SU-DHL-6 (cell line): ENCODE results near the gene GAGE12F.
"Not testable (repeated sequence)": the region's sequence is repeated elsewhere in the genome, so short reads cannot be mapped to it uniquely, and the experiment has no call there.

Source experiments
- H2AFZ ChIP-seq: fragments of 200-600 bp; sonication (generic); 2 replicates; pipeline ENCODE4 v1.6.1; 2014; ENCODE audit warnings: low read depth, mild to moderate bottlenecking, moderate library complexity, mixed read lengths, antibody characterized with exemption, low read length; ENCODE audit not compliant: severe bottlenecking
- H3F3A ChIP-seq: fragments of 200-600 bp; shearing (Covaris generic); 2 replicates; pipeline ENCODE4 v1.6.0; 2016; ENCODE audit warnings: antibody characterized with exemption, mild to moderate bottlenecking; ENCODE audit not compliant: insufficient read depth
- H3K27ac ChIP-seq: fragments of 200-600 bp; sonication (generic); 2 replicates; pipeline ENCODE4 v1.5.1; 2016; ENCODE audit warnings: low read depth, mild to moderate bottlenecking, low read length, moderate library complexity, mixed read lengths
- H3K27me3 ChIP-seq: fragments of 200-600 bp; sonication (generic), shearing (Covaris generic); 2 replicates; pipeline ENCODE4 v1.6.0; 2014; ENCODE audit warnings: mild to moderate bottlenecking, low read length
- H3K36me3 ChIP-seq: fragments of 200-600 bp; sonication (generic); 2 replicates; pipeline ENCODE4 v1.6.1; 2014; ENCODE audit warnings: mild to moderate bottlenecking, low read length, mixed read lengths
- H3K4me2 ChIP-seq: fragments of 300-600, 200-600 bp; shearing (Covaris generic), sonication (generic); 2 replicates; pipeline ENCODE4 v1.6.0; 2014; ENCODE audit warnings: low read length, low read depth, mild to moderate bottlenecking; ENCODE audit not compliant: poor library complexity, severe bottlenecking
- H3K4me3 ChIP-seq: fragments of 200-600 bp; sonication (generic); 2 replicates; pipeline ENCODE4 v1.5.1; 2014; ENCODE audit warnings: antibody characterized with exemption, low read length, mild to moderate bottlenecking, mixed read lengths; ENCODE audit not compliant: insufficient read depth, poor library complexity, severe bottlenecking
- H3K79me2 ChIP-seq: fragments of 200-600 bp; sonication (generic); 2 replicates; pipeline ENCODE4 v1.6.1; 2014; ENCODE audit warnings: mild to moderate bottlenecking, low read length, moderate library complexity; ENCODE audit not compliant: insufficient read depth
- H3K9ac ChIP-seq: fragments of 200-600 bp; sonication (generic); 2 replicates; pipeline ENCODE4 v1.7.0; 2014; ENCODE audit warnings: mild to moderate bottlenecking, low read length
- H3K9me2 ChIP-seq: fragments of 200-600 bp; sonication (generic); replicated peaks from 2 replicates; pipeline ENCODE4 v1.6.1; 2014; ENCODE audit warnings: low read length; ENCODE audit not compliant: insufficient read depth
- H3K9me3 ChIP-seq: fragments of 200-600 bp; sonication (generic); 2 replicates; pipeline ENCODE4 v1.6.1; 2014; ENCODE audit warnings: low read length, mixed read lengths; ENCODE audit not compliant: insufficient read depth
- H4K20me1 ChIP-seq: fragments of 200-600 bp; sonication (generic); 2 replicates; pipeline ENCODE4 v1.6.1; 2014; ENCODE audit warnings: low read depth, mild to moderate bottlenecking, antibody characterized with exemption, low read length, moderate library complexity, mixed read lengths

The GAGE12F gene

DNA sequence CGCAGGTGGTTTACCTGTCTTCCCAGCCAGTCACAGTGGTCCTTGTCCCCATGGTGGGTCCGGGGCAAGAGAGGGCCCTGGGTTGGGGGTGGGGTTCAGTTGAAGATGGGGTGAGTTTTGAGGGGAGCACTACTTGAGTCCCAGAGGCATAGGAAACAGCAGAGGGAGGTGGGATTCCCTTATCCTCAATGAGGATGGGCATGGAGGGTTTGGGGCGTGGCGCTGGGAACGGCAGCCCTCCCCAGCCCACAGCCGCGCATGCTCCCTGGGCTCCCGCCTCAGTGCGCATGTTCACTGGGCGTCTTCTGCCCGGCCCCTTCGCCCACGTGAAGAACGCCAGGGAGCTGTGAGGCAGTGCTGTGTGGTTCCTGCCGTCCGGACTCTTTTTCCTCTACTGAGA lies at the start of gene GAGE12F:
Gene GAGE12F (plus strand): TSS at position 301 of the 400 bp plus-strand sequence. CDS start 1,155 bp downstream, outside the sequence.
- not testable (repeated sequence) for H2AFZ ChIP-seq, H3K4me3 ChIP-seq, H3K4me2 ChIP-seq, H3K79me2 ChIP-seq, H4K20me1 ChIP-seq, H3K36me3 ChIP-seq, H3K27me3 ChIP-seq, H3K9ac ChIP-seq, H3K9me2 ChIP-seq, H3K9me3 ChIP-seq, H3F3A ChIP-seq, H3K27ac ChIP-seq

GRCh38 chrX:49531877-49532276 lies 28.8 kb upstream of the GAGE12F start, which contains the start of gene GAGE12C:
TSS of gene GAGE12C (plus strand) at chrX:49532177. CDS start at chrX:49533332, 1,155 bp downstream.
- H4K20me1 ChIP-seq, H3K27ac ChIP-seq, H3K9me3 ChIP-seq, H2AFZ ChIP-seq, H3K9ac ChIP-seq, H3K4me3 ChIP-seq, H3K4me2 ChIP-seq, H3K36me3 ChIP-seq, H3K9me2 ChIP-seq, H3F3A ChIP-seq, H3K79me2 ChIP-seq, H3K27me3 ChIP-seq: not testable (repeated sequence)

- H3K9me3 ChIP-seq, H3K4me3 ChIP-seq, H3K27ac ChIP-seq, H3K36me3 ChIP-seq, H3K79me2 ChIP-seq, H4K20me1 ChIP-seq, H3K9ac ChIP-seq, H3K9me2 ChIP-seq, H2AFZ ChIP-seq, H3K27me3 ChIP-seq, H3K4me2 ChIP-seq, H3F3A ChIP-seq: not testable (repeated sequence)
Measured at GRCh38 chrX:49541433-49541832, 19.2 kb upstream of the GAGE12F start, which contains the start of gene GAGE12D. TSS of gene GAGE12D (plus strand) at chrX:49541733. CDS start at chrX:49542888, 1,155 bp downstream.

DNA sequence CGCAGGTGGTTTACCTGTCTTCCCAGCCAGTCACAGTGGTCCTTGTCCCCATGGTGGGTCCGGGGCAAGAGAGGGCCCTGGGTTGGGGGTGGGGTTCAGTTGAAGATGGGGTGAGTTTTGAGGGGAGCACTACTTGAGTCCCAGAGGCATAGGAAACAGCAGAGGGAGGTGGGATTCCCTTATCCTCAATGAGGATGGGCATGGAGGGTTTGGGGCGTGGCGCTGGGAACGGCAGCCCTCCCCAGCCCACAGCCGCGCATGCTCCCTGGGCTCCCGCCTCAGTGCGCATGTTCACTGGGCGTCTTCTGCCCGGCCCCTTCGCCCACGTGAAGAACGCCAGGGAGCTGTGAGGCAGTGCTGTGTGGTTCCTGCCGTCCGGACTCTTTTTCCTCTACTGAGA lies 9.7 kb upstream of the GAGE12F start, which contains the start of gene GAGE12E:
Gene GAGE12E (plus strand): TSS at position 301 of the 400 bp plus-strand sequence. CDS start 1,155 bp downstream, outside the sequence.
- not testable (repeated sequence) for H3K9me3 ChIP-seq, H2AFZ ChIP-seq, H4K20me1 ChIP-seq, H3K27me3 ChIP-seq, H3F3A ChIP-seq, H3K4me2 ChIP-seq, H3K36me3 ChIP-seq, H3K79me2 ChIP-seq, H3K4me3 ChIP-seq, H3K9ac ChIP-seq, H3K27ac ChIP-seq, H3K9me2 ChIP-seq

DNA sequence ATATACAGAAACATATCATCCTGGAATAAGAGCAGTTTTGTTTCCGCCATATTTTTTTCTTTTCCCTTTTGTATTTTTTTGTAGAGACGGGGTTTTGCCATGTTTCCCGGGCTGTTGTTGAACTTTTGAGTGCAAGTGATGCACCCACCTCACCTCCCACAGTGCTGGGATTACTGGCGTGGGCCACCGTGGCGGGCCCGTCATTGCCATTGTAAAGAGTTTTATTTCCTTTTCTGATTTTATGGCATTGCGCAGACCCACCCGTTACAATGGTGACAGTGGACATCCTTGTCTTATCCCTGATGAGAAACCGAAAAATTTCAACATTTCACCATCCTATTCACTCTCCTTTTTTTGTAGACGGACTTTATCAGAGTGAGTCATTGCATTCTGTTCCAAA lies 8.1 kb downstream of the GAGE12F start:
- not testable (repeated sequence) for H4K20me1 ChIP-seq, H3K4me3 ChIP-seq, H3K27me3 ChIP-seq, H3K9me3 ChIP-seq, H3K9ac ChIP-seq, H2AFZ ChIP-seq, H3K4me2 ChIP-seq, H3K36me3 ChIP-seq, H3K27ac ChIP-seq, H3K9me2 ChIP-seq, H3F3A ChIP-seq, H3K79me2 ChIP-seq

- H3K4me3 ChIP-seq, H2AFZ ChIP-seq, H3K27ac ChIP-seq, H3K79me2 ChIP-seq, H3F3A ChIP-seq, H3K9ac ChIP-seq, H3K4me2 ChIP-seq, H3K27me3 ChIP-seq, H3K36me3 ChIP-seq, H3K9me3 ChIP-seq, H4K20me1 ChIP-seq, H3K9me2 ChIP-seq: not testable (repeated sequence)
Measured at GRCh38 chrX:49569152-49569551, 8.5 kb downstream of the GAGE12F start.

GRCh38 chrX:49570100-49570499 lies 9.5 kb downstream of the GAGE12F start, which contains the start of gene GAGE12G:
TSS of gene GAGE12G (plus strand) at chrX:49570400. CDS start at chrX:49571555, 1,155 bp downstream.
- H4K20me1 ChIP-seq, H3K36me3 ChIP-seq, H3K9me3 ChIP-seq, H3K27me3 ChIP-seq, H3K9me2 ChIP-seq, H3K9ac ChIP-seq, H3F3A ChIP-seq, H3K27ac ChIP-seq, H3K79me2 ChIP-seq, H3K4me3 ChIP-seq, H2AFZ ChIP-seq, H3K4me2 ChIP-seq: not testable (repeated sequence)

- H3K36me3 ChIP-seq, H3K79me2 ChIP-seq, H3F3A ChIP-seq, H3K9me2 ChIP-seq, H3K9ac ChIP-seq, H3K27ac ChIP-seq, H2AFZ ChIP-seq, H3K27me3 ChIP-seq, H3K4me2 ChIP-seq, H3K9me3 ChIP-seq, H4K20me1 ChIP-seq, H3K4me3 ChIP-seq: not testable (repeated sequence)
Measured at GRCh38 chrX:49579649-49580048, 19.0 kb downstream of the GAGE12F start, which contains the start of gene GAGE12H. TSS of gene GAGE12H (plus strand) at chrX:49579949. CDS start at chrX:49581104, 1,155 bp downstream.
